ENCODE results near the gene C16orf54. TPM values are rescaled to one million over a fixed set of nuclear protein-coding genes. Genes with fewer than 3 reads are reported as not detected.

The C16orf54 gene
- total and polyA plus RNA-seq, 9 of the 15 experiments (the other 6 are each of a cell fraction or from before 2014, with no cell fraction given): 0.09 TPM; not detected in 8

- TF ChIP-seq ZNF639 (CRISPR knock-in tag; conservative IDR thresholded peaks at IDR 0.05 in 1 of 2, IDR thresholded peaks at IDR 0.05 in 1 of 2) (peak in 1 of 2 experiments; percentile 96; a peak in 2 of 4 replicates), TCF15 (CRISPR knock-in tag; IDR thresholded peaks at IDR 0.05) (peak; percentile 92), ZNF76 (CRISPR knock-in tag; IDR thresholded peaks at IDR 0.05; ENCODE audit: borderline replicate concordance) (peak; percentile 84; the same call in 1 of the 2 replicates), TEAD2 (tag; IDR thresholded peaks at IDR 0.05) (peak; percentile 82; the same call in 1 of the 2 replicates), HDAC1 (IDR thresholded peaks at IDR 0.05) (peak in 1 of 2 experiments; percentile 71; a peak in 2 of 4 replicates), MAFG (tag; conservative IDR thresholded peaks at IDR 0.05) (0 out of 2 replicates have a peak, but pooled peaks have one; percentile 32), PKNOX1 (IDR thresholded peaks at IDR 0.05) (peak; percentile 54), MAZ (CRISPR knock-in tag; conservative IDR thresholded peaks at IDR 0.05 in 1 of 2, IDR thresholded peaks at IDR 0.05 in 1 of 2) (peak in 1 of 2 experiments; percentile 67; a peak in 2 of 4 replicates), IFI16 (CRISPR knock-in tag; IDR thresholded peaks at IDR 0.05) (0 out of 2 replicates have a peak, but pooled peaks have one; percentile 11), ZNF592 (IDR thresholded peaks at IDR 0.05) (peak; percentile 83), ZNF395 (CRISPR knock-in tag; IDR thresholded peaks at IDR 0.05) (peak; percentile 98), ZNF79 (CRISPR knock-in tag; IDR thresholded peaks at IDR 0.05; ENCODE audit: low read depth) (peak; percentile 89), ZNF561 (CRISPR knock-in tag; conservative IDR thresholded peaks at IDR 0.05) (0 out of 2 replicates have a peak, but pooled peaks have one; percentile 23), RCOR1 (IDR thresholded peaks at IDR 0.05; ENCODE audit: borderline replicate concordance in 1 of 2, low read depth in 2 of 2, low read length in 2 of 2) (peak; percentile 36 to 89; a peak in 3 of 4 replicates), ATF4 (CRISPR knock-in tag; IDR thresholded peaks at IDR 0.05) (peak; percentile 86)
Observed at GRCh38 chr16:29783094-29783953, 37.5 kb upstream of the C16orf54 start (continued).
